NCI-H345 treated with DMSO at 0.1 percent for 48 hours (cell line): ENCODE measurements around the gene ZSCAN5C.
"Not testable (repeated sequence)": the region's sequence is repeated elsewhere in the genome, so short reads cannot be mapped to it uniquely, and the experiment has no call there.

Experiments
- DNase-seq: peaks from one replicate; lab custom pipeline; 2025; ENCODE audit not compliant: unreplicated experiment; lab: John Stamatoyannopoulos, UW

ZSCAN5C gene

GRCh38 chr19:56191711-56192110 is 10.4 kb upstream of the ZSCAN5C start:
- no peak for DNase-seq

- DNase-seq, result no peak
Measured at GRCh38 chr19:56193981-56194640, 8.0 kb upstream of the ZSCAN5C start.

GRCh38 chr19:56197646-56198045 is 4.4 kb upstream of the ZSCAN5C start, which contains the start of gene ZSCAN5B:
ZSCAN5B (minus strand) TSS chr19:56197783; CDS start chr19:56193052, 4,731 bp downstream.
- not testable (repeated sequence) for DNase-seq

- no peak for DNase-seq
Measured at GRCh38 chr19:56199687-56200086, 2.4 kb upstream of the ZSCAN5C start.

GRCh38 chr19:56207581-56207980 is 5.5 kb downstream of the ZSCAN5C start:
- DNase-seq, result not testable (repeated sequence)

- DNase-seq, result no peak
Measured at GRCh38 chr19:56209091-56209490, 7.0 kb downstream of the ZSCAN5C start.

- DNase-seq, result not testable (repeated sequence)
Measured at GRCh38 chr19:56210036-56210435, 8.0 kb downstream of the ZSCAN5C start.

- DNase-seq, result no peak
Measured at GRCh38 chr19:56211718-56212117, 9.6 kb downstream of the ZSCAN5C start.

GRCh38 chr19:56217039-56217949 is 15.2 kb downstream of the ZSCAN5C start:
- no peak for DNase-seq

- no peak for DNase-seq
Measured at GRCh38 chr19:56218961-56219360, 16.9 kb downstream of the ZSCAN5C start.

- not testable (repeated sequence) for DNase-seq
Measured at GRCh38 chr19:56221442-56221841, 19.4 kb downstream of the ZSCAN5C start.

GRCh38 chr19:56221851-56222250 is 19.8 kb downstream of the ZSCAN5C start:
- DNase-seq, result no peak

GRCh38 chr19:56222901-56223300 is 20.8 kb downstream of the ZSCAN5C start:
- DNase-seq, result no peak

- DNase-seq, result no peak
Measured at GRCh38 chr19:56223481-56223880, 21.4 kb downstream of the ZSCAN5C start.

- DNase-seq, result no peak
Measured at GRCh38 chr19:56245121-56245740, 43.2 kb downstream of the ZSCAN5C start.

GRCh38 chr19:56245764-56246163 is 43.7 kb downstream of the ZSCAN5C start:
- DNase-seq, result not testable (repeated sequence)

GRCh38 chr19:56248736-56249338 is 46.8 kb downstream of the ZSCAN5C start:
- DNase-seq, result not testable (repeated sequence)

GRCh38 chr19:56252699-56253422 is 50.8 kb downstream of the ZSCAN5C start:
- no peak for DNase-seq

GRCh38 chr19:56253737-56254136 is 51.7 kb downstream of the ZSCAN5C start:
- DNase-seq, result peak; percentile 29

- DNase-seq, result no peak
Measured at GRCh38 chr19:56258272-56258671, 56.2 kb downstream of the ZSCAN5C start.
